HG02759 (cell line): ENCODE measurements around the gene LCK.
"Not testable (repeated sequence)": the region's sequence is repeated elsewhere in the genome, so short reads cannot be mapped to it uniquely, and the experiment has no call there.

ENCODE experiments used
- ATAC-seq: cut with Tn5 transposase; IDR thresholded peaks from one replicate; pipeline ENCODE4 v1.9.1; 2021; ENCODE audit warnings: mild to moderate bottlenecking, moderate library complexity; ENCODE audit not compliant: unreplicated experiment

The LCK gene

DNA sequence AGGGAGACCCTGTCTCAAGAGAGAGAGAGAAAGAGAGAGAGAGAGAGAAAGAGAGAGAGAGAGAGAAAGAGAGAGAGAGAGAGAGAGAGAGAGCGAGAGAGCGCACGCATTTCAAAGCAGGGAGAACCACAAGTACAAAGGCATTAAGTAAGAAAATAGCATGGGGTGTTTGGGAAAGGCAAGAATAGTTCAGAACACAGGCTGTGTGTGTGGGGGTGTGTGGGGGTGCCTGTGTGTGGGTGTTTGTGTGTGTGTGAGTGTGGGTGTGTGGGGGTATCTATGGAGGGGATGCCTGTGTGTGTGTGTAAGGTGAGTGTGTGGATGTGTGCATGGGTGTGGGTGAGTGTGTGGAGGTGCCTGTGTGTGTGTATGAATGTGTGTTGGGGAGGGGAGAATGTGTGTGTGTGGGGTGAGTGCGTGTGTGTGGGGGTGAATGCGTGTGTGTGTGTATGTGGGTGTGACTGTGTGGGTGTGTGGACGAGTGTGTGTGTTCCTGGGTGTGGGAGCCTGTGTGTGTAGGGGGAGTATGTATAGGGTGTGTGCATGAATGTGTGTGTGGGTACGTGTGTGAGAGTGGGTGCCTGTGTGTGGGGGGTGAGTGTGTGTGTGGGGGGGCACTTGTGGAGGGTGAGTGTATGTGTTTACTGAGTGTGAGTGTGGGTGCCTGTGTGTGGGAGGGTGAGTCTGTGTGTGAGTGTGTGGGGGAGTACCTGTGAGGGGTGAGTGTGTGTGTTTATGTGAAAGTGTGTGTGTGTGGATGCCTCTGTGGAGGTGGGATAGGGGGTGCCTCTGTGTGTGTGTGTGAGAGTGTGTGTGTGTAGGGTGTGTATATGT lies 21.7 kb downstream of the LCK start:
- ATAC-seq: no peak

DNA sequence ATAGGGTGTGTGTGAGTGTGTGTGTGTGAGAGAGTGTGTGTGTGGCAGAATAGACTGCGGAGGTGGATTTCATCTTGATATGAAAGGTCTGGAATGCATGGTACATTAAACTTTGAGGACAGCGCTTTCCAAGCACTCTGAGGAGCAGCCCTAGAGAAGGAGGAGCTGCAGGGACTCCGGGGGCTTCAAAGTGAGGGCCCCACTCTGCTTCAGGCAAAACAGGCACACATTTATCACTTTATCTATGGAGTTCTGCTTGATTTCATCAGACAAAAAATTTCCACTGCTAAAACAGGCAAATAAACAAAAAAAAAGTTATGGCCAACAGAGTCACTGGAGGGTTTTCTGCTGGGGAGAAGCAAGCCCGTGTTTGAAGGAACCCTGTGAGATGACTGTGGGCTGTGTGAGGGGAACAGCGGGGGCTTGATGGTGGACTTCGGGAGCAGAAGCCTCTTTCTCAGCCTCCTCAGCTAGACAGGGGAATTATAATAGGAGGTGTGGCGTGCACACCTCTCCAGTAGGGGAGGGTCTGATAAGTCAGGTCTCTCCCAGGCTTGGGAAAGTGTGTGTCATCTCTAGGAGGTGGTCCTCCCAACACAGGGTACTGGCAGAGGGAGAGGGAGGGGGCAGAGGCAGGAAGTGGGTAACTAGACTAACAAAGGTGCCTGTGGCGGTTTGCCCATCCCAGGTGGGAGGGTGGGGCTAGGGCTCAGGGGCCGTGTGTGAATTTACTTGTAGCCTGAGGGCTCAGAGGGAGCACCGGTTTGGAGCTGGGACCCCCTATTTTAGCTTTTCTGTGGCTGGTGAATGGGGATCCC lies 22.5 kb downstream of the LCK start:
- no peak for ATAC-seq

- no peak for ATAC-seq
Measured at GRCh38 chr1:32274646-32275340, 23.7 kb downstream of the LCK start.

GRCh38 chr1:32275424-32275823 lies 24.4 kb downstream of the LCK start:
- no peak for ATAC-seq

DNA sequence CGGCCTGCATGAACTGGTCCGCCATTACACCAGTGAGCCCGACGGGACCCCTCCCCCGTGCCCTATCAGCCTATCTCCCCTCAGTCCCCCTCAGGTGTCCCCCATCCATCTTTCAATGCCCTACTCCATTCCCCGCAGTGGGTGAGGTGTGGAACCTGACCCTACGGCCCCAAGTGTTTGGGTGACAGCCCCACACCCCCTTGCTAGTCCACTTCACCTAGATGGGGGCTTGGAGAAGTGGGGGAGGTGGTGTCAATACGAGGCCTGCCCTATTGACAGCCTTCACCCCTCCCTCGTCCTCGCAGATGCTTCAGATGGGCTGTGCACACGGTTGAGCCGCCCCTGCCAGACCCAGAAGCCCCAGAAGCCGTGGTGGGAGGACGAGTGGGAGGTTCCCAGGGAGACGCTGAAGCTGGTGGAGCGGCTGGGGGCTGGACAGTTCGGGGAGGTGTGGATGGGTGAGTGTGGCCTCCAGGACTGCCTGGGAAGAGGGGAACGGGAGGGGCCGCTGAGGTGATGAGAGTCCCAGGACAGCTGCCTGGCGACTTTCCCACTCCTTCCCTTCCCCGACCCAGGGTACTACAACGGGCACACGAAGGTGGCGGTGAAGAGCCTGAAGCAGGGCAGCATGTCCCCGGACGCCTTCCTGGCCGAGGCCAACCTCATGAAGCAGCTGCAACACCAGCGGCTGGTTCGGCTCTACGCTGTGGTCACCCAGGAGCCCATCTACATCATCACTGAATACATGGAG lies 25.1 kb downstream of the LCK start:
- ATAC-seq: no peak

DNA sequence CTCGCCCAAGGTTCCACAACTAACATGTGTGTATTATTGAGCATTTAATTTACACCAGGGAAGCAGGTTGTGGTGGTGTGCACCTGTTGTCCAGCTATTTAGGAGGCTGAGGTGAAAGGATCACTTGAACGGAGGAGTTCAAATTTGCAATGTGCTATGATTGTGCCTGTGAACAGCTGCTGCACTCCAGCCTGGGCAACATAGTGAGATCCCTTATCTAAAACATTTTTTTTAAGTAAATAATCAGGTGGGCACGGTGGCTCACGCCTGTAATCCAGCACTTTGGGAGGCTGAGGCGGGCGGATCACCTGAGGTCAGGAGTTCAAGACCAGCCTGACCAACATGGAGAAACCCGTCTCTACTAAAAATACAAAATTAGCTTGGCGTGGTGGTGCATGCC lies 33.7 kb downstream of the LCK start:
- not testable (repeated sequence) for ATAC-seq

DNA sequence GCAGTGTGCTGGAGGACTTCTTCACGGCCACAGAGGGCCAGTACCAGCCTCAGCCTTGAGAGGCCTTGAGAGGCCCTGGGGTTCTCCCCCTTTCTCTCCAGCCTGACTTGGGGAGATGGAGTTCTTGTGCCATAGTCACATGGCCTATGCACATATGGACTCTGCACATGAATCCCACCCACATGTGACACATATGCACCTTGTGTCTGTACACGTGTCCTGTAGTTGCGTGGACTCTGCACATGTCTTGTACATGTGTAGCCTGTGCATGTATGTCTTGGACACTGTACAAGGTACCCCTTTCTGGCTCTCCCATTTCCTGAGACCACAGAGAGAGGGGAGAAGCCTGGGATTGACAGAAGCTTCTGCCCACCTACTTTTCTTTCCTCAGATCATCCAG lies 34.6 kb downstream of the LCK start:
- ATAC-seq: no peak

DNA sequence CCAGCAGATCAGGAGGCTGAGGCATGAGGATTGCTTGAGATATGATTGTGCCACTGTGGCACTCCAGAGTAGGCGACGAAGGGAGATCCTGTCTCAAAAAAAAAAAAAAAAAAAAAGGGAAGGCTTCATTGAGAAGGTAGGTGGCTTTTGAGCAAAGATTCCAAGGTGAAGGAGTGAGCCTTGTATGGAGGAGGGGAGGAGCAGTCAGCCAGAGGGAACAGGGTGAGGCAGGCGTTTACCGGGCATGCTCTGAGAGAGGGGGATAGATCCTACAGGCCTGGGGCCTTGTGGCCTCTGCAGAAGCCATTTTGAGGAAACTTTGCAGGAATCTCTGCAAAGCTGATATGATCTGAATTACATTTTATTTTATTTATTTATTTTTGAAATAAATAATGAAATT lies 35.7 kb downstream of the LCK start:
- no peak for ATAC-seq

GRCh38 chr1:32289256-32289655 lies 38.2 kb downstream of the LCK start:
- ATAC-seq: no peak

DNA sequence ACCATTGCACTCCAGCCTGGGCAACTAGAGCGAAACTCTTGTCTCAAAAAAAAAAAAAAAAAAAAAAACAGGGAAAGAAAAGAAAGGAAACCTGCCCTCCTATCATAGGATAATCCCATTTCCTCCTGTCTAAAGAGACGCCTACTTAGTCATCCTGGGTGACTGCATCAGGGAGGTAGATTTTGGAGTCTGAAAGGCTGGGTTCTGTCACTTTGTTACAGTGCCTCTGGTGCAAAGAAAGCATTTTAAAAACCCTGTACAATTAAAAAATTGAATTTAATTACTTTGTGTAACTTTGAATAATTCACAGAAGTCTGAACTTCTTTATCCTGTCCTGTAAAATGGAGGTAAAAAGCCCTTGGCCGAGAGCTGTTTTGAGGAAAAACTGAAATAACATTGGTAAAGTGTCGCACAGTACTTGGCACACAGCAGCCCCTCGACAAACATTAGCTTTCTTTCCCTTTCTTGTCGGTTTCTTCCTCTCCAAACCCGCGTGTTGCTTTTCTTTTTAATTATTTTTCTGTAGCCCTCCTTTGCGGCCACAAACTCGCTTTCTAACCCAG lies 40.2 kb downstream of the LCK start:
- ATAC-seq: no peak

- peak; percentile 98 for ATAC-seq
Measured at GRCh38 chr1:32291708-32292538, 40.9 kb downstream of the LCK start, which contains the start of gene HDAC1. Gene HDAC1 (plus strand): TSS chr1:32292083. CDS start chr1:32292170, 87 bp downstream.

GRCh38 chr1:32298211-32298610 lies 47.1 kb downstream of the LCK start:
- not testable (repeated sequence) for ATAC-seq

DNA sequence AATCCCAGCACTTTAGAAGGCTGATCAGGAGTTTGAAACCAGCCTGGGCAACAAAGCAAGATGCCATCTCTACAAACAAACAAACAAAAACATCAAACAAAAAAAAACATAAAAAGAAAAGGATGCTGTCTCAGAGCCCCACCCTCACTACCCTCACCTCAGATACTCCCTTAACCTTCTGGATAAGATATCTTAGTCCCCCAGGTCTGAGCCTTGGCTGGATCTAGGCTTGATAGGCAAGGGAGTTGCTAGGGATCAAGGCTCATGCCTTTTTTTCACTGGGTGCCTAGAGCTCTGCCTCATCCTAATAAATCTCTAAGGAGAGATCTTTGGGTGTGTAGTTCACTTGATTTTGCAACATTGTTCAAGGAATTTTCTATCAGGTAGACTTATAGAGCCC lies 48.3 kb downstream of the LCK start:
- no peak for ATAC-seq

DNA sequence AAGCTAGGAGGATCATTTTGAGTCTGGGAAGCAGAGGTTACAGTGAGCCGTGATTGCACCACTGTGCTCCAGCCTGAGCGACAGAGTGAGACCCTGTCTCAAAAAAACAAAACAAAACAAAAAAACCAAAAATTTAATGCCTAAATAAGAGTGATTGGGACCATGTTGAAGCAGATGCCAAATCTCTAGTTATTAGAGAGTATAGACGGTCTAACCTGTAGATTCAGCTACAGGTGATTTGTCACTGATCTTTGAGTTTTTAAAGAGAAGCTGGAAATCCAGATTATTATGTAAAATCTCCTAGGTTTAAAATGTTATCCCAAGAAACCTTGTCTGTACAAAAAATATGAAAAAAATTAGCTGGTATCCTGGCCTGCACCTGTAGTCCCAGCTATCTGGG lies 52.3 kb downstream of the LCK start:
- no peak for ATAC-seq

- ATAC-seq: no peak
Measured at GRCh38 chr1:32303997-32304622, 53.0 kb downstream of the LCK start.

DNA sequence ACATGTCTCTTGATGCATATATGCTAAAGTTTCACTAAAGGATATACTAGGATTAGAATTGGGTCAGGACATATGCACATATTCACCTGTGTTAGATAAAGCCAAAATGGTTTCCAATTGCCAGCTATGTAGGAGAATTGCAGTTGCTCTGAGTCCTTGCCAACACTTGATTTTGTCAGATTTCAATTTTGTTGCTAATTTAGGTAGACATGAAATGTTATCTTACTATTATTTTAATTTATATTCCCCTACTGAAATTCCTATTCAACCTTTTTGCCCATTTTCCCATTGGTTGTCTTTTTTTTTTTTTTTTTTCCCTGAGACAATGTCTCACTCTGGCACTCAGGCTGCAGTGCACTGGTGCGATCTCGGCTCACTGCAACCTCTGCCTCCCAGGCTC lies 54.2 kb downstream of the LCK start:
- no peak for ATAC-seq

DNA sequence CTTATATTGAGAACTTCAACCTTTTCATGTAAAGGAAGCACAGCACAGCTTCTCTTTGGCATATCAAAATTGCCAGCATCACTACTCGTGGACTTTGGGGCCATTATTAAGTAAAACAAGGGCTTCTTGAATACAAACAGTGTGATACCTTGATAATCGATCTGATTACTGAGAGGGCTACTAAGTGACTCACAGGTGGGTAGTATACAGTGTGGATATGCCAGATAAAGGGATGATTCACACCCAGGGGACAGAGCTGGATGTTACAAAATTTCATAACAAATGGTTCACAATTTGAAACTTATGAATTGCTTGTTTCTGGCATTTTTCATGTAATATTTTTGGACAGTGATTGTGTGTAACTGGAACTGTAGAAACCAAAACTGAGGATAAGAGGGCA lies 56.3 kb downstream of the LCK start:
- ATAC-seq: no peak

GRCh38 chr1:32309960-32310359 lies 58.9 kb downstream of the LCK start:
- no peak for ATAC-seq
